ENCODE data around the gene TMEM121B.
A peak's percentile ranks its signal among the peaks of the same experiment; 100 is the strongest.

The TMEM121B gene

GRCh38 chr22:17086788-17087497 lies 34.2 kb downstream of the TMEM121B start:
- TF ChIP-seq CTCF (conservative IDR thresholded peaks at IDR 0.05) = no peak
- no peak for TF ChIP-seq ZFX (IDR thresholded peaks at IDR 0.05)
- H3K27ac ChIP-seq = no peak overlapping the region

- H3K27ac ChIP-seq = no peak overlapping the region
These were observed 34.9 kb downstream of the TMEM121B start for GRCh38 chr22:17086296-17086695.

GRCh38 chr22:17085277-17086181 lies 35.6 kb downstream of the TMEM121B start:
- peak overlapping the region; percentile 87 for H3K27ac ChIP-seq
- no peak for TF ChIP-seq CTCF (conservative IDR thresholded peaks at IDR 0.05)
- TF ChIP-seq ZFX (IDR thresholded peaks at IDR 0.05) = peak; percentile 23; the same call in 1 of the 2 replicates

More at GRCh38 chr22:17086296-17086695, 34.9 kb downstream of the TMEM121B start:
- TF ChIP-seq ZFX (IDR thresholded peaks at IDR 0.05) (no peak), CTCF (conservative IDR thresholded peaks at IDR 0.05) (no peak)

- no peak for TF ChIP-seq CTCF (conservative IDR thresholded peaks at IDR 0.05)
- TF ChIP-seq ZFX (IDR thresholded peaks at IDR 0.05) = no peak; the same call in 1 of the 2 replicates
- peak within 1 kb of the TSS; percentile 87 for H3K27ac ChIP-seq
These were observed 36.4 kb downstream of the TMEM121B start, which contains the start of gene IL17RA for GRCh38 chr22:17084554-17085276. IL17RA (plus strand) TSS chr22:17085000; CDS start chr22:17085092, 92 bp downstream.

- TF ChIP-seq ZFX (IDR thresholded peaks at IDR 0.05) (no peak), CTCF (conservative IDR thresholded peaks at IDR 0.05) (no peak)
- peak overlapping the region; percentile 87 for H3K27ac ChIP-seq
These were observed 37.2 kb downstream of the TMEM121B start for GRCh38 chr22:17083811-17084441.

GRCh38 chr22:17083255-17083654 lies 37.9 kb downstream of the TMEM121B start:
- no peak overlapping the region for H3K27ac ChIP-seq
- no peak for TF ChIP-seq CTCF (conservative IDR thresholded peaks at IDR 0.05)
- no peak for TF ChIP-seq ZFX (IDR thresholded peaks at IDR 0.05)

Measured in C4-2B (cell line).